HK-2 (cell line): Measurements from ENCODE around the gene TIMM22.
"Not testable (repeated sequence)": the region's sequence is repeated elsewhere in the genome, so short reads cannot be mapped to it uniquely, and the experiment has no call there.

Source experiments
- DNase-seq: peaks from one replicate; pipeline ENCODE4 v3.0.0-alpha.2; 2018; ENCODE audit not compliant: unreplicated experiment

TIMM22 gene

DNA sequence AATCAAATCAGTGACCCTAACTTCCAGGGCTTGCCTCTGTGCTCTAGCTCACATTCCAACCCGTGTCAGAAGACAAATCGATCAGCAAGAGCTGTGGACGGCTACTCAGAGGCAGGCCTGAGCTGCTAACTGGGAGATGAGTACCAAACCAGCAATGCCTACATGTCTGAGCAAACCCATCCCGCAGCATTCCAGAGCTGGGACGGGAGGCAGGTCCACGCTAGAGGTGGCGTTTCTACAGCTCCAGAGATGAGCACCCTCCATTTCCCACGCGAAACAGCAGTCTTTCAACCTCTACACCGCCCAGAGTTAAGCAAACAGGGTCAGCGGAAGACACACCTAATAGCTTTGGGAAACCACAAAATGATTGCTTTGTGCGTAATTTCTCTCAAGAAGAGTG, 23.9 kb upstream of the TIMM22 start:
- no peak for DNase-seq

DNA sequence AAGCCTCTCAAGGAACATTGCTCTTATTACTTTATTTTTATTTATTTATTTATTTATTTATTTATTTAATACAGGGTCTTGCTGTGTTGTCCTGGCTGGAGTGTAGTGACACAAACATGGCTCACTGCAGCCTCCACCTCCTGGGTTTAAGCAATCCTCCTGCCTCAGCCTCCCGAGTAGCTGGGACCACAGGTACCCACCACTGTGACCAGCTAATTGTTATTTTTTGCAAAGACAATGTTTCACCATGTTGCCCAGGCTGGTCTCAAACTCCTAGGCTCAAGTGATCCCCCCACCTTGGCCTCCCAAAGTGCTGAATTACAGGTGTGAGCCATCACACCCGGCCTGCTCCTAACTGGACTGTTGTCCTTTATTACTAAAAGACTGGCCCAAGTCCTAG, 22.2 kb upstream of the TIMM22 start:
- DNase-seq: not testable (repeated sequence)

- no peak for DNase-seq
Measured at GRCh38 chr17:975371-975915, 21.5 kb upstream of the TIMM22 start.

DNA sequence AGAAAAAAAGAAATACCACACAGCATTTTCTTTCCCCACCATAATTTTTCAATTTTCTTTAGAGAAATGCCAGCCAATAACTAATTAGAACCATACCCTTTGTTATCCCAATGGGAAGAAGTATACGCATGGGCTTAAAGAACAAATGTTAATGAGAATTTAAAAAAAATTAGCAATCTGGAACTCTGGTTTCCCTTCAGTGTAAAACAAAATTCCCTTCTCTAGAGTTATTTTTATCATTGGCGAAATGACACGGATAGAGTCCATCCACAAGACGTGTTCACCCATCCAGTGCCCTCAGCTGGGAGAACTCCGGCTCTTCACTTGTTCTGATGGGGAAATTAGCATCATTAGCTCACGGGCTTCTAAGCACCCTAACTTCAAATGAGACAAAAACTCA, 20.6 kb upstream of the TIMM22 start:
- no peak for DNase-seq

DNA sequence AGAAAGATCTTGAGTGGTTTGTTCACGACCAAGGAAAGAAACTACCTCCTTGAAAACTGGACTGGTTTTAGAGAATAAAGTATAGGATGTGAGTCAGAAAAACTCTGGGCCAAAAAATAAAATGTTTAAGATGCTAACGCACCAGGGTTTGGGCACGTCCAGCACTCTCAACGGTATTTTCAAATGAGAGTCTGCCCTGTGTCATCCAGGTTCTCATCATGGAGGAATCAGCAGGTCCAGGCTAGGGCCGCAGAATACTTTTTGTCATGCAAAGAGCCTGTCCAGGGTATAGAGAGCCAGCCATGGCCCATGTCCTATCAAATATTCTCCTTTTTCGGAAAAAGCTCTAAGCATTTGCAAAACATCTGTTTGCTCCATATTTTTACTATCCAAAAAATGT, 19.8 kb upstream of the TIMM22 start:
- no peak for DNase-seq

DNA sequence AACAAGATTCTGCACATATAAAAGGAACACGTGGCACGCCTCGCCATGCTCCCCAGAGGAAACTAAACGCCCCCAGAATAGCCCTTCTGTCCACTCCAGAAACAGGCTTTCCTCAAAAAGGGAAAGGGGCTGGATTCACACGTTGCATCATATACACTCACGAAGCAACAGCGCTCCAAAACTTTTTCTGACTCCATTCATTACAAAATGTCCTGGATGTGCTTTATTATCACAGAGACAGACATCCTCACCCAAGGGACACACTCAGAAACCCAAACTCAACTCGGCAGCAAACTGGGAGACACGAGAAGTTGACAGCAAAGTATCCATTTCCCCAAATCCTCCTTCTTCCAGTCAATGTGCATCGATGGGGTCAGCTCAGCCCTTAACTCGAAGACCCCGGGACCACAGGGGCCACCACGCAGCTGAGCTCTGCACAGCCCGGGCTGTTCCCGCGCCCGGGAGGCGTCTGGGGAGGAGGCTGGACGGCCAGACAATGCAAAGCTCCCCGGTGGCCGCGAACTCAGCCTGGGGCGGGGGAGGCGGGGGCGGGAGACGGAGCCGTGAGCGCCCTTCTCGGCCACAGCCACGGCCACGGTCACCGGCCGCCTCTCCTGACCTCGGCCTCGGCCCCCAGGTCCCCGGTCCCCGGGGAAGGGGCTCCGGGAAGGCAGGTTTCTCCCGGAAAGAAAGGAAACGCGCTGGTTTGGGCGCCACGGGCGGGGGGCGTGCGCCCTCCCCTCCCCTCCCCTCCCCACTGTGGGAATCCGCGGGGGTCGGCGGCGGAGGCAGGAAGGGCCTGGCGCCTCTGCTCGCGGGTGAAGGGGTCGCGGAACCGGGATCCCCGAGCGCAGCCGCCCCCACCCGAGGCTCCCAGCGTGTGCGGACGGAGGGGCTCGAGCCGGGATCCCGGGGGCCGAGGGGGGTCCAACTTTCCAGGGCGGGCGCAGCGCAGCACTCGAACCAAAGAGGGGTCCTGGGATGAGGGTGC, 18.5 kb upstream of the TIMM22 start:
- no peak for DNase-seq

DNA sequence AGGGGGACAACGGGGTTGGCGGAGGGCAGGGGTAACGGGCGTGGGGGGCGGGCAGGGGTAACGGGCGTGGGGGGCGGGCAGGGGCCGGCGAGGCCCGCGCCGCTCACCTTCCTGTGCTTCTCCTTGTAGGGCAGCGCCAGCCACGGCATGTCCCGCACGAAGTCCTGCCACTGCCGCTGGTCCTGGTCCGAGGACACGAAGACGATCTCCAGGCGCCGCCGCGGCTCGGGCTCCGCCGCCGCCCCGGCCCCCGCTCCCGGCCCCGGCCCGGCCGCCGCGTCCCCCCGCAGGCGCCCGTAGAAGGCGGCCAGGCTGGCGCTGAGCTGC, 17.8 kb upstream of the TIMM22 start:
- DNase-seq: no peak

DNA sequence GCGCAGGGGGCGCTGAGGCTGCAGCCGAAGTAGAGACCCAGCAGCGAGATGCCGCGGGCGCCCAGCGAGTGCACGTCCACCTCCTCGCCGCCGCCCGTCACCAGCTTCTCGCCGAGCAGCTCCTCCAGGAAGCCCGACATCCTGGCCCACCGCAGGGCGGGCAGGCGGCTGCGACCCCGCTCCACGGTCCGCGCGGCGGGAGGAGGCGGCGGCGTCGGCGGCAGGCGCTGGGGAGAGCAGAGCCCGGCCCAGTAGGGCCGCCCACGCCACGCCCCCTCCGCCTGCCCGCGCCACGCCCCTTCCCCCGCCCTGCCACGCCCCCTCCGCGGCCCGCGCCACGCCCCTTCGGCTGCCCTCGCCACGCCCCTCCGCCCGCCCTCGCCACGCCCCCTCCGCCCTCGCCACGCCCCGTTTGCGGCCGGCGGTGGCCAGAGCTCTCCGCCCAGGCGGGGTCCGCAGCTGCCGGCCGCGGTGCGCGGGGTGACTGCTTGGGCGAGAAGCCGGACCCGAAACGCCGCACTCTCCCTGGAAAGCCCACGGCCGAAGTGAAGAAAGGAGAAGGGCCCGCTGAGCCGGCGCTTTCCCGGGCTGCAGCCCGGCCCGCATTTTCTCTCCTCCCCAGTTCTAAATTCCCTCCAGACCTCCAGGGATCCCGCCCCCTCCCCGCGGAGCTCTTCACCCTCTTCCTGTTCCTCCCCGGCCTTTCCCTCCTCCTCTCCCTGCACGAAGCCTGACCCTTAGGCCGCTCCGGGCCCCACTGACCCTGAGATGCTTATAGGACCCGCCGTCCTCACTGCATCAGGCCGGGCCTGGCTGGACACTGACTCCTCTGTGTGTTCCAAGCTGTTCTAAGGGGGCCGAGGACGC, 17.2 kb upstream of the TIMM22 start, which contains the start of gene NXN:
TSS of gene NXN (minus strand) at position 238 of the 867 bp plus-strand sequence.
- DNase-seq: peak; percentile 96

- peak; percentile 80 for DNase-seq
Measured at GRCh38 chr17:980406-981291, 16.3 kb upstream of the TIMM22 start.

DNA sequence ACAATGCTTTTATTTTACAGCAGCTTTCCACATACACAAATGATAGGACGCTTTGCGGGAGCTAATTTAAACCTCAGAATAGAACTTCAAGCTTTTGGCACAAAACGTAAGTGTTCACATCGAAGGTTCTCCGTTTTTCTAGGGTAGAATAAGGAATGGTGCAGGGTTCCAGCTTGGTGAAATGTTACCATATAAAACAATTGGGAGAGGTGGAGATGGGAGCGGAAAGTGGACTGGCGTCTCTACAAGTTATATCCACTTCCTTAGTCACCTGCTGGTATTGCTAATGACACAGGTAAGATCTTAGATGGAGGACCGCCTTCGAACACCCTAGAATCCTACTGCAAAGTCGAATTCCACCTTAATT, 15.7 kb upstream of the TIMM22 start:
- DNase-seq: no peak

DNA sequence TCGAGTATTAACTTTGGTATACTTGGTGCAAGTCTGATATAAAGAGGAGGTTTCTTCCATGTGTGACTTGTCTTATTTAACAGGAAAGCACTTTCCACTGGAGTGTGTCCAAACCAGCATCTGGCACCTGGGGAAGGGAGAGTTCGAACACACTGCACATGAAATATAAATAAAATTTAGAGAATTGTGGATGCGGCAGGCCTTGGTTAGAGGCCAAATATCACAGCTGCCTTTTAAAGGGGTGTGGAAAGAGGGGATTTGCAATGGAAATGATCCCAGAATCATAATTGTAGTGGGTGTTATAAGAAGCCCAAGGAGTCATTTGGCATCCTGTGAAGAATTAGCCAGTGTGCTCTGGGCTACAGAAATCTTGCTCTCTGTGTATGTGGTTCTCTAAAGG, 13.0 kb upstream of the TIMM22 start:
- DNase-seq: no peak

DNA sequence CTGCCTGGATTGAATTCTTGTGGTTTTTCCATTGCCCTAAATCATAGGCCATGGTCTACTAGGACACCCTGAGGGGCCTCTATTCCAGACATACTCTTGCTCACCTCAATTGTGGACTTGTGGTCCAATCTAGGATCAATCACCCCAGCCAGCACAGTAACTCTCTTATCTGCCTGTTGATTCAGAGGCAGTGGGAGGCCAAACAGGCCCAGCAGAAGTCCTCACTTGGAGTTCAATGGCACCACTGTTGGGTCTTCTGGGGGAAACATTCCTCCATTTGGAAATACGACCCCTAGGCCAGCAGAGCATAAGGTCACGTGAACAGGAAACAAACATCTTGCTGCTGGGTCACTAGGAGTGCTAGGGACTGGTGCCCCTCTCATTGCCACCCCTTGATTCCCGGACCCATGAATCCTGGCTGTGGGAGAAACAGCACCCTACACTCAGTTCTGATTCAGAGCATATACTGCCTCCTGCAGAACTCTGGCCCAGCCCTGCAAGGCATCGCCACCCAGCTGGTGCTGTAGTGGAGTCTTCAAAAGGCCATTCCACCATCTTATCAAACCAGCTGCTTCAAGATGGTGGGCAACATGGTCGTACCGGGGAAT, 10.5 kb upstream of the TIMM22 start:
- no peak for DNase-seq

GRCh38 chr17:987931-988330, 9.0 kb upstream of the TIMM22 start:
- no peak for DNase-seq

- DNase-seq: no peak
Measured at GRCh38 chr17:988561-988960, 8.4 kb upstream of the TIMM22 start.

GRCh38 chr17:992933-993332, 4.0 kb upstream of the TIMM22 start:
- DNase-seq: no peak

- DNase-seq: peak; percentile 59
Measured at GRCh38 chr17:995324-995723, 1.6 kb upstream of the TIMM22 start.

DNA sequence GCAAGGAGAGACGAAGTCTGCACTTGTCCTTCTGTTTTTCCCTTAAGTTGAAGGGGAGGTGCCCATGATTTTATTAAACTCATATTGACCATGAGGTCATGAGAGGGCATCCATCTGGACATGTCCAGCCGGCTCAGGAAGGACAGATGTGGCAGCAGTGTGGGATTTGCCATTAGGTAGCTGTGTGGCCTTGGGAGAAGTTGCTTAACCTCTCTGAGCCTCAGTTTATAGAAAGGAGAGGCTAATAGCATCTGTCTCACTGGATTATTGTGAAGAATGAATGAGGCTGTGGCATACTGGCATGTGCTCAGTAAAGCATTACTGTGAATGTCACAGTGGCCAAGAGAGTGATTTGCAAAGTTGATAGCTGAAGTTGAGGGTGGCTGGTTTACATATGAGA, 1.2 kb downstream of the TIMM22 start:
- DNase-seq: no peak

- no peak for DNase-seq
Measured at GRCh38 chr17:1000597-1001461, 3.9 kb downstream of the TIMM22 start.

- DNase-seq: no peak
Measured at GRCh38 chr17:1001640-1002411, 4.9 kb downstream of the TIMM22 start.
